Muscle of back (tissue), 11 donors: Measurements from ENCODE around the gene TTYH3. TPM values are rescaled to one million over a fixed set of nuclear protein-coding genes. Genes with fewer than 3 reads are reported as not detected.

Source experiments
- DNase-seq, 3 donors: peaks; one replicate each; pipeline versions ENCODE4 v3.0.0 to v3.0.0-alpha.2; 2013
- polyA plus RNA-seq, 10 donors: library from polyadenylated mRNA; unstranded; fragments of 120-200 nt; gene quantifications; one replicate each; pipeline ENCODE4 v1.2.1, GENCODE V29; 2013; ENCODE audit not compliant: insufficient read length in 10 of 10

TTYH3 gene
- polyA plus RNA-seq, 10 donors = 61.1 to 129 (median 82.9) TPM

GRCh38 chr7:2701832-2702593, 70.2 kb downstream of the TTYH3 start:
- DNase-seq = no peak

GRCh38 chr7:2702594-2702957, 70.8 kb downstream of the TTYH3 start:
- DNase-seq = no peak

GRCh38 chr7:2705371-2706096, 73.7 kb downstream of the TTYH3 start:
- no peak for DNase-seq

- DNase-seq = no peak
Measured at GRCh38 chr7:2706685-2707126, 74.9 kb downstream of the TTYH3 start.

- DNase-seq = no peak
Measured at GRCh38 chr7:2707481-2707880, 75.7 kb downstream of the TTYH3 start.

- no peak for DNase-seq
Measured at GRCh38 chr7:2708041-2708440, 76.3 kb downstream of the TTYH3 start.

- no peak for DNase-seq
Measured at GRCh38 chr7:2708547-2709310, 76.9 kb downstream of the TTYH3 start.

GRCh38 chr7:2709553-2710285, 77.9 kb downstream of the TTYH3 start:
- peak in 2 of 3 donors; percentile 72 to 78 for DNase-seq

- no peak for DNase-seq
Measured at GRCh38 chr7:2710286-2710655, 78.5 kb downstream of the TTYH3 start.

GRCh38 chr7:2710901-2711551, 79.2 kb downstream of the TTYH3 start:
- no peak for DNase-seq

- no peak for DNase-seq
Measured at GRCh38 chr7:2711895-2712675, 80.3 kb downstream of the TTYH3 start.

GRCh38 chr7:2713370-2713769, 81.6 kb downstream of the TTYH3 start:
- DNase-seq = peak in 1 of 3 donors; percentile 58

- no peak for DNase-seq
Measured at GRCh38 chr7:2713978-2714377, 82.2 kb downstream of the TTYH3 start.

Other genes with a start within 250 kb of the TTYH3 start
- gene CHST12, start 228.4 kb upstream of the TTYH3 start, polyA plus RNA-seq = 10 to 100 TPM in 4 of 10 donors, 1 to 10 TPM in 6; 7.3 to 15.3 (median 9.1) TPM
- gene GRIFIN, start 155.6 kb upstream of the TTYH3 start, polyA plus RNA-seq = not detected
- 10 to 100 TPM; 10.5 to 34.9 (median 18.3) TPM for gene LFNG, start 112.2 kb upstream of the TTYH3 start, polyA plus RNA-seq
- gene BRAT1, start 76.5 kb upstream of the TTYH3 start, polyA plus RNA-seq = 10 to 100 TPM; 12.4 to 21.0 (median 18.5) TPM
- gene IQCE, start 73.0 kb upstream of the TTYH3 start, polyA plus RNA-seq = 1 to 10 TPM; 6.1 to 10.0 (median 6.7) TPM
- gene AMZ1, start 56.2 kb downstream of the TTYH3 start, polyA plus RNA-seq = under 1 TPM; 0.07 to 0.43 (median 0.19) TPM
- gene GNA12, start 212.3 kb downstream of the TTYH3 start, polyA plus RNA-seq = 10 to 100 TPM; 25.6 to 40.4 (median 29.3) TPM